Measurements from ENCODE around the gene GARIN5B.
"Not testable (repeated sequence)": the region's sequence is repeated elsewhere in the genome, so short reads cannot be mapped to it uniquely, and the experiment has no call there.

Gene GARIN5B

GRCh38 chr19:55346725-55347441 lies 16.2 kb downstream of the GARIN5B start:
- DNase-seq: no peak

- DNase-seq: no peak
These were observed 17.0 kb downstream of the GARIN5B start for GRCh38 chr19:55345818-55346724.

GRCh38 chr19:55345101-55345817 lies 17.8 kb downstream of the GARIN5B start:
- DNase-seq: no peak

GRCh38 chr19:55344444-55344843 lies 18.6 kb downstream of the GARIN5B start:
- DNase-seq: no peak

- no peak for DNase-seq
These were observed 21.2 kb downstream of the GARIN5B start for GRCh38 chr19:55341595-55342531.

GRCh38 chr19:55341171-55341588 lies 21.9 kb downstream of the GARIN5B start:
- DNase-seq: peak in 1 of 4 experiments; percentile 32

- no peak for DNase-seq
These were observed 22.3 kb downstream of the GARIN5B start for GRCh38 chr19:55340784-55341147.

- DNase-seq: peak in 1 of 4 experiments; percentile 24
These were observed 22.9 kb downstream of the GARIN5B start for GRCh38 chr19:55339889-55340783.

GRCh38 chr19:55339105-55339888 lies 23.8 kb downstream of the GARIN5B start, which contains the start of gene KMT5C:
TSS of gene KMT5C (plus strand) at chr19:55339876. CDS start at chr19:55341937, 2,061 bp downstream.
- peak; percentile 100 for DNase-seq

GRCh38 chr19:55336101-55336500 lies 27.0 kb downstream of the GARIN5B start:
- DNase-seq: no peak

GRCh38 chr19:55333870-55334269 lies 29.2 kb downstream of the GARIN5B start:
- DNase-seq: no peak

- not testable (repeated sequence) for DNase-seq
These were observed 33.3 kb downstream of the GARIN5B start for GRCh38 chr19:55329791-55330190.

GRCh38 chr19:55328774-55329318 lies 34.2 kb downstream of the GARIN5B start:
- DNase-seq: not testable (repeated sequence)

GRCh38 chr19:55325172-55325571 lies 37.9 kb downstream of the GARIN5B start, which contains the start of gene TMEM150B:
TSS of gene TMEM150B (minus strand) at chr19:55325341. CDS start at chr19:55321036, 4,305 bp downstream.
- DNase-seq: no peak

GRCh38 chr19:55324662-55325061 lies 38.4 kb downstream of the GARIN5B start:
- no peak for DNase-seq

GRCh38 chr19:55322204-55322885 lies 40.7 kb downstream of the GARIN5B start:
- DNase-seq: no peak

- no peak for DNase-seq
These were observed 41.5 kb downstream of the GARIN5B start for GRCh38 chr19:55321466-55322137.

- no peak for DNase-seq
These were observed 42.1 kb downstream of the GARIN5B start for GRCh38 chr19:55320844-55321419.
